ENCODE data around the gene CYSLTR2. TPM values are rescaled to one million over a fixed set of nuclear protein-coding genes. Genes with fewer than 3 reads are reported as not detected.

Gene CYSLTR2
- total and polyA plus RNA-seq, 2 experiments from 2014 or later, result 5.1 to 22.2 TPM

DNA sequence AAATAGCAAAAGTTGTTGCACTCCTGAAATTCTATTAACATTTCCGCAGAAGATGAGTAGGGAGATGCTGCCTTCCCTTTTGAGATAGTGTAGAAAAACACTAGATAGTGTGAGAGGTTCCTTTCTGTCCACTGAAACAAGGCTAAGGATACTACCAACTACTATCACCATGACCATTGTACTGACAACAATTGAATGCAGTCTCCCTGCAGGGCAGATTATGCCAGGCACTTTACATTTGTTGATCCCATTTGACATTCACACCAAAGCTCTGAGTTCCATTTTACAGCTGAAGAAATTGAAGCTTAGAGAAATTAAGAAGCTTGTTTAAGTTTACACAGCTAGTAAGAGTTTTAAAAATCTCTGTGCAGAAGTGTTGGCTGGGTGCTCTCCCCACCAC, 55.0 kb downstream of the CYSLTR2 start:
- H3K4me3 ChIP-seq, result no peak overlapping the region
- DNase-seq (ENCODE audit: low spot score), result no peak
- no peak overlapping the region for H3K27ac ChIP-seq
- H3K36me3 ChIP-seq (replicated peaks; ENCODE audit: insufficient read depth, low read depth), result no peaks in the 10 kb centered on the region
- H3K79me2 ChIP-seq, result no peaks in the 10 kb centered on the region
- no peaks in the 10 kb centered on the region for H4K20me1 ChIP-seq (ENCODE audit: insufficient read depth, poor library complexity, severe bottlenecking)
- H2AFZ ChIP-seq, result no peak overlapping the region
- 84% methylated on average over 1 of the region's 1 CpG for WGBS (ENCODE audit: low lambda C conversion rate, missing lambda C conversion rate)
- H3K9me2 ChIP-seq (replicated peaks; ENCODE audit: insufficient read depth), result no peaks in the 10 kb centered on the region
- no peak overlapping the region for H3K4me2 ChIP-seq
- no peak for TF ChIP-seq EZH2 (IDR thresholded peaks at IDR 0.05; ENCODE audit: borderline replicate concordance)
- TF ChIP-seq EZH2phosphoT487 (IDR thresholded peaks at IDR 0.05; ENCODE audit: low read depth, severe bottlenecking, unreplicated experiment), result no peak
- TF ChIP-seq CTCF (IDR thresholded peaks at IDR 0.05; ENCODE audit: poor library complexity), result no peak
- no peaks in the 10 kb centered on the region for H3K27me3 ChIP-seq
- H3K4me1 ChIP-seq (ENCODE audit: insufficient read depth), result no peaks in the 10 kb centered on the region
- H3K9me3 ChIP-seq (ENCODE audit: low read depth), result no peaks in the 10 kb centered on the region

- no peak for DNase-seq (ENCODE audit: low spot score)
- H3K27ac ChIP-seq, result no peak overlapping the region
- H2AFZ ChIP-seq, result no peak overlapping the region
- H3K9me3 ChIP-seq (ENCODE audit: low read depth), result no peaks in the 10 kb centered on the region
- H3K36me3 ChIP-seq (replicated peaks; ENCODE audit: insufficient read depth, low read depth), result no peaks in the 10 kb centered on the region
- no peak overlapping the region for H3K4me2 ChIP-seq
- H3K4me1 ChIP-seq (ENCODE audit: insufficient read depth), result no peaks in the 10 kb centered on the region
- H3K79me2 ChIP-seq, result no peaks in the 10 kb centered on the region
- no peaks in the 10 kb centered on the region for H3K9me2 ChIP-seq (replicated peaks; ENCODE audit: insufficient read depth)
- 86% methylated on average over 2 of the region's 2 CpGs for WGBS (ENCODE audit: low lambda C conversion rate, missing lambda C conversion rate)
- no peaks in the 10 kb centered on the region for H3K27me3 ChIP-seq
- H4K20me1 ChIP-seq (ENCODE audit: insufficient read depth, poor library complexity, severe bottlenecking), result no peaks in the 10 kb centered on the region
- no peak for TF ChIP-seq EZH2phosphoT487 (IDR thresholded peaks at IDR 0.05; ENCODE audit: low read depth, severe bottlenecking, unreplicated experiment)
- TF ChIP-seq CTCF (IDR thresholded peaks at IDR 0.05; ENCODE audit: poor library complexity), result no peak
- TF ChIP-seq EZH2 (IDR thresholded peaks at IDR 0.05; ENCODE audit: borderline replicate concordance), result no peak
- no peak overlapping the region for H3K4me3 ChIP-seq
These were observed 55.5 kb downstream of the CYSLTR2 start for GRCh38 chr13:48709213-48709612.

GRCh38 chr13:48710160-48710559, 56.4 kb downstream of the CYSLTR2 start:
- 91% methylated on average over 1 of the region's 1 CpG for WGBS (ENCODE audit: low lambda C conversion rate, missing lambda C conversion rate)
- Histone ChIP-seq H3K4me3 (no peak overlapping the region), H3K27me3 (no peaks in the 10 kb centered on the region), H2AFZ (no peak overlapping the region), H3K9me2 (replicated peaks; ENCODE audit: insufficient read depth) (no peaks in the 10 kb centered on the region), H3K4me2 (no peak overlapping the region), H3K79me2 (no peaks in the 10 kb centered on the region), H4K20me1 (ENCODE audit: insufficient read depth, poor library complexity, severe bottlenecking) (no peaks in the 10 kb centered on the region), H3K9me3 (ENCODE audit: low read depth) (no peaks in the 10 kb centered on the region), H3K27ac (no peak overlapping the region), H3K4me1 (ENCODE audit: insufficient read depth) (no peaks in the 10 kb centered on the region), H3K36me3 (replicated peaks; ENCODE audit: insufficient read depth, low read depth) (no peaks in the 10 kb centered on the region)
- TF ChIP-seq EZH2 (IDR thresholded peaks at IDR 0.05; ENCODE audit: borderline replicate concordance) (no peak), EZH2phosphoT487 (IDR thresholded peaks at IDR 0.05; ENCODE audit: low read depth, severe bottlenecking, unreplicated experiment) (no peak), CTCF (IDR thresholded peaks at IDR 0.05; ENCODE audit: poor library complexity) (no peak)
- no peak for DNase-seq (ENCODE audit: low spot score)

- Histone ChIP-seq H3K27me3 (no peaks in the 10 kb centered on the region), H4K20me1 (ENCODE audit: insufficient read depth, poor library complexity, severe bottlenecking) (no peaks in the 10 kb centered on the region), H3K4me3 (no peak overlapping the region), H2AFZ (no peak overlapping the region), H3K79me2 (no peaks in the 10 kb centered on the region), H3K4me2 (no peak overlapping the region), H3K36me3 (replicated peaks; ENCODE audit: insufficient read depth, low read depth) (no peaks in the 10 kb centered on the region), H3K9me3 (ENCODE audit: low read depth) (no peaks in the 10 kb centered on the region), H3K9me2 (replicated peaks; ENCODE audit: insufficient read depth) (no peaks in the 10 kb centered on the region), H3K4me1 (ENCODE audit: insufficient read depth) (no peaks in the 10 kb centered on the region), H3K27ac (no peak overlapping the region)
- TF ChIP-seq EZH2phosphoT487 (IDR thresholded peaks at IDR 0.05; ENCODE audit: low read depth, severe bottlenecking, unreplicated experiment) (no peak), CTCF (IDR thresholded peaks at IDR 0.05; ENCODE audit: poor library complexity) (no peak), EZH2 (IDR thresholded peaks at IDR 0.05; ENCODE audit: borderline replicate concordance) (no peak)
- no peak for DNase-seq (ENCODE audit: low spot score)
These were observed 58.4 kb downstream of the CYSLTR2 start for GRCh38 chr13:48712141-48712540.
